NCI-H460 (cell line): ENCODE data around the gene LRRK1. TPM values are rescaled to one million over a fixed set of nuclear protein-coding genes. Genes with fewer than 3 reads are reported as not detected.

Experiments
- DNase-seq: peaks from one replicate; pipeline ENCODE4 v3.0.0-alpha.2; 2016; ENCODE audit warnings: low read depth; ENCODE audit errors: extremely low read depth
- total RNA-seq: library from RNA; depleted of rRNA; stranded (reverse); fragments of >200 nt; shearing (Covaris generic); gene quantifications from 2 replicates; pipeline ENCODE4 v1.2.3, GENCODE V29; 2014

Gene LRRK1
- total RNA-seq, 1 experiment from 2014 or later = 1.3 TPM

DNA sequence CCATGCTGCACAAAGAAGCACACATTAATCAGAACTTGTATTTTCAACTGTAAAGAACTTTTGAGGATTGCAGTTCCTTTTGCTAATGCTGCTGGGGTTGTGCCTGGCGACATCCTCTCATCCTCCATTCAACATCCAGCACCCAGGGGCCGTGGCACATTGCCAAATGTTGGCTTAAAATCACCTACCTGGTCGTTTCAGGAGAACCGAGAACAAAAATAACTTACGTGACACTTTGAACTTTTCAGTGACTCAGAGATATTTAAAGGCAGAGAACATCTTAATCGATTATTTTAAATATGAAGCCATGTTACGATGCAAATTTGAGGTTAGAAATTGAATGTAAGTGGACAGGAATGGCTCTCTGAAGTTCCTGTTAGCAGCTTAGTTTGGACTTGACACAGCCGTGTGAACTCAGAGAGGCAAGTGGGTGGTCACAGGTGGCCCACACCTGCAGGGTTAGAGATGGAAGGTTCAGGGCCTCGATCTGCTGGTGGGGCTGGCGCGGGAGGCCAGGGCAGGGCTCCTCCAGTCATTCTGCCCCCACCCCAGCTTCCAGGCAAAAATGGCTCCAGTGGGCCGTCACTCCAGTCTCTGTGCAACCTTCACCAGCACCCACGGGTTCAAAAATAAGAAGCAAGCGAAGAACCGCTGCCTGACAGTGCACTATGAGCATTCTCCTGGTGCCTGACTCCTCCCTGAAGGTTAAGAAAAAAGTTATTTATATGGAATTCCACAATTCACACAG is 12.2 kb downstream of the LRRK1 start:
- no peak for DNase-seq

DNA sequence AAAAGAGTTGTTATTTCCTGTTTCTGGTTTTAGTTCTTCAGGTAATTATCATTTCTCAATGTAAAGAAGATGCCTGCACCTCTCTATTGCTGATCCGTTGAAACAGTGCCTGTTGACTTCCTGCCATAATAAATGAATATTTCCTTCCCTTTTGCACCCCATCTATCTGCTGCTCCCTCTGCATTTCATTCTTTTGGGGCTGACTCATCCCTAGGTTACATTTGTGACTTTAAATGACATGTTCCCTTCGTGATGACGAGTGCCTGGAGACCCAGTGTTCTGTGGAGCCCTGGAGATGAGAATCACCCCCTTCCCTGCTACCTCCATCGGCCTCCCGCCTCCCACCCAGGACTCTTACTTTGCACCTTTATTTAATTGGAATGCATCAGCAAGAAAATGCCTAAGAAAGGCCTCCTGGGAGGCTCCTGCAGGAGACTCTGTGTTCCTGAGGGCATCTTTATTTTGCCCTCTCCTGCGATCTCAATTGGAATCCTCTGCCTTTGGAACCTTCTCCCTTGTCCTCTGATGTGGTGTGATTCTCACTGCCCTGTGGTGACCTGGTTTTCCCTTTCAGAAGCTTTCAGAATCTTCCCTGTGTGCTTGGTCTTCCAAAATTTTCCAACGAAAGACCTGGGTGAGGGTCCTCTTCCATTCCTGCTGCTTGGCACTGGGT is 13.7 kb downstream of the LRRK1 start:
- DNase-seq = no peak

DNA sequence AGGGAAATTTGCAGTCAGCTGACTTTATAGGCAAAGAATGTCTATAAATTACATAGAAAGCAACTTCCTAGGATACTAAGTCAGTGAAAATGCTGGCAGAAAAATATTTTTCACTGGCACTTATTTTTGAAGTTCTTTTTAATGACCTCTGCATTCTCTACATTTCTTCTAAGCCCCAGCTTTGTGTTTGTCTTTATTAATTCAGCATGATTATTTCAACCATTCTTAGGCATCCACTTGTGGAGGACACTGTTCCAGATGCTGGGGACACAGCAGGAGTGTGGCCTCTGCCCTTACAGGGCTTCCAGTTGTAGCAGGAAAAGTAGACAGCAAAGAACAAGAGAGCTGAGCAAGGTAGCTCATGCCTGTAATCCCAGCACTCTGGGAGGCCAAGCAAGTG is 15.0 kb downstream of the LRRK1 start:
- no peak for DNase-seq

DNA sequence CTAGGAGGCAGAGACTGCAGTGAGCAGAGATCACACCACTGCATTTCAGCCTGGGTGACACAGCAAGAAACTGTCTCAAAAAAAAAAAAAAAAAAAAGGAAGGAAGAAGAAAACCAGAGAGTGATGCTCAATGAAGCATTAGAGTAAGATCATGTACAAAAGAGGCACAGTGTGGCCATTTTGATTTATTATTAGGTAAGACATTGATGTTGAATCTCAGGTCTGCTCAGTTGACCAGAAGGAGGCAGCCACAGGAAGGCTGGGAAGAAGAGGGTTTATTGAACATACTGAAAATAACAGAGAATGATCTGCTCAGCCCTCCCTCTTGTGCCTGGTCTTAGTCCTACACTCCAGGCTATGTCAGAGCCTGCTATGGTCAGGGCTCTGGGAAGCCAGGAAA is 15.6 kb downstream of the LRRK1 start:
- DNase-seq = no peak

DNA sequence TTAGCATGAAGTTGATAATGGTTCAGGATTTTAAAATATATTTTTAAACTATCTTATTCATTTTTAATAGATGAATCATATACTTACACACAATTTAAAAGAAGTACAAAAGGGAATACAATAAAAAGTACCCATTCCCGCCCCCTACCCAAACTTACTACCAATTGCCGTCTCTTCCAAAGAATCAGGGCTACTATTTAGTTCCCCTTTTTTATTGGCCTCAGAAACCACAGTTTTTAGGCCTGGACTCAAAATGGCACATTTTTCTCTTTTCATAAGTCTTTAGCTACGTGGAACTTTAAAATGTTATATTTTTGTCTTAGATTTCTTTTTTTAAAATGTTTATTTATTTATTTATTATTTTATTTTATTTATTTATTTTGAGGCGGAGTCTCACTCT is 18.0 kb downstream of the LRRK1 start:
- DNase-seq = no peak

DNA sequence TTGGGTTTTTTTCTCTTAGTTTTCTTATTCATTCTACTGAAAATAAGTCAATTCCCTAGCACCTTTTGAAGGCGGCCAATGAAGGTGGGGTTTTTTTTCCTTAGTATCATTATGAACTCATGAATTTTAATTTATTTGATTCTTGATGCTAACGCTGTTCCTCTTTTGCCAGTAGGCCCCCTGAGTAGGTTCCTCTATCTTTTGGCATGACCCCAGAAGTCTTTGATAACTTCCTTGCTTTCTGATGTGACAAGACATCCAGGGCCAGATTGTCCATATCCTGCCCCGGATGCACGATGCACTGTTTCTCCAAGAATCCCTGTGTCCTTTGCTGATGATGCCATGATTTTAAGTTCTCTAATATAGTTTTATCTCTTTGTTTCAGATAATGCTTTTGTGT is 20.6 kb downstream of the LRRK1 start:
- no peak for DNase-seq

DNA sequence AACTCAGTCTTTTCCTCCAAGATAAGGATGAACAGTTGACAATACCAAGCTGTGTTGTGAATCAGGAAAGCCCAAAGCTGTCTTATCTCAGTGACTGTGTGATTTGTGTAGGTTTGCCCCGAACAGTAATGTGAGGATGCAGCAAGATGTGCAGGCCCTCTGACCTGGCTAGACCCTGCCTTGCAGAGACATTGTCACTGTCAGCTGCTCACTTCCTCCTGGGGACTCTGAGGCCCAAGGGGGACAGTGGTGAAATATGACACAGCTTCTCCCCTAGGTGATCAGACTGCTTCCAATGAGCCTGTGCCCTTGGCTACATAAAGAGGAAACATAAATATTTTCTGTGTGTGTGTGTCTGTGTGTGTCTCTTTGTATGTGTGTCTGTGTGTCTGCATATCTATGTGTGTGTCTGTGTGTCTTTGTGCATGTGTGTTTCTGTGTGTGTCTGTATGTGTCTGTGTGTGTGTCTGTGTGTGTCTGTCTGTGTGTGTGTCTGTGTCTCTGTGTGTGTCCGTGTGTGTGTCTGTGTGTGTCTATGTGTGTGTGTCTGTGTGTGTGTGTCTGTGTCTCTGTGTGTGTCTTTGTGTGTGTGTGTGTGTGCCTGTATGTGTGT is 21.7 kb downstream of the LRRK1 start:
- no peak for DNase-seq

DNA sequence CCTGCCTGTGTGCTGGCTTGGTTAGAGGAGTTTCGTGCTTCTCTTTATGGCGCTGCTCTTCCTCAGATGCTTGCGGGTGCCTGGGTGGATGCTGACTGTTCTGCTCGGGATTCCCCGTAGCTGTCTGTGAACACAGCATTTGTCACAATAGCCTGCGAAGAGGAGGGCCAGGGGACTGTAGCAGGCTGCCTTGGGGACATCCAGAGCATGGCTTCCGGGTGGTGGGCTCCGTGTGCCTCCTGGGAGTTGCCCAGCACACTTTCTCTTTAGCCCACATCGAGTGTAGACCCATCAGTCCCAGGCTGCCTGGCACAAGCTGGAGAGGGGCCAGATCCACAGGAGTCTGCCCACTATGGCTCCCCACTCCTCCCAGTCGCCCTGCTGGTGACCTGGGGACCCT is 22.4 kb downstream of the LRRK1 start:
- DNase-seq = no peak

DNA sequence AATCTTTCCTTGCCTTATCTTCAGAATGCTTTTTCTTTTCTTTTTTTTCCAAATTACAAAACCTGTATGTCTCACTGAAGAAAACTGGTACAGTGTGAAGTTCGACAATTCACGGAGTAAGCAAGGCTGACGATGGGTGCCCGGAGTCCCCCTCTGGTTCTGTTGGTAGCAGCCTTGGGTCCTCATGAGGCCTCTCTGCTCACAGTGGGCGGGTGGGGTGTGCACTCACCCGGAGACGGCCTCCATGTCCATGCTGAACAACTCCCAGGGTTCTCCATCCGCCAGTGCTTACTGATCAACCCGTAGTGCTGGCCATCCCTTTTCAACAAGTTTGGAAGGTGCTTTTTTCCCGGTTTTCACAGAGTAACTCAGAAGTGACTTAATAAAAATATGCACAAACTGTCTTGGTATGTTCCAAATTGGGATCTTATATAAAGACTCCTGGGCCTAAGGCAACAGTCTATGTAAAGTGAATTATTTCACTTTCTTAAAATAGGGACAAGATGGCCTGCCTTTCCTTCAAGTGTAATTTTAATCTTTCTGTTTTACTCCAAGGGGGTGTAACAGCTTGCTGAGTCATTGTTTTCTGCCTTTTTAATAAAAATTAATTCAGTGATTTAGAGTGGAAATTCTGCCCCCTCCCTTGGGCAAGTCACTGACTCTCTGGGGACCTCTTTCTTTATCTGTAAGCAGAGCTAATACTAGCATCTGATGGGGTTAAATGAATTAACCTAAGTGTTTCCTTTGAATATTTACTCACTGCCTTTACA is 23.7 kb downstream of the LRRK1 start:
- DNase-seq = no peak

DNA sequence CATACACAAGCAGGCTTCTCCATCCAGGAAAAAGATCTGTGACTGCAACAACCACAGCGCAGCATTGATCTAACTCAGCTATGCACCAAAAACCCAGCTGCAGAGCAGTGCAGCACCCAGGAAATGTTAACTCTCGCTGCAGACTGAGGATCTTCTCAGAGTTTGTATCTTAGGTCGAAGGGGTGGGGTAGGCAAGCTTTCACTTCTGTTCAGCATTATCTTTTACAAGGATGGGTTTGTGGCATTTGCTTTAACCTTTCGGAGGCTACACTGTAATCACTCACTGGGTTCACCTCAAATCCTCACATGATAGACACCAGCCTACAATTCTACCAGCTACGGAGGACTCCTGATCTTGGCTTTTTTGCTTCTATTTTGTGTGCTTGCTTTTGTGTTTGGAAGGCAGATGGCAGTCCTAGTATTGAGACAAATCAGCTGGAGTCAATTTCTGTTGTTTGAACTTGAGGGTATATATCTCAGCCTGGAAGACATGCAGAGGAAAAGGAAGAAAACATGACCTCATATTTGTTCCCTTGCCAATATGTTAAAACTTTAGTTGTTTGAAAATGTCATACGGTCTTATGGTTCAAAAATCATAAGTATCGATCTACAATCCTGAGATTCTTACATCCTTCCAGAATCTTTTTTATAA is 25.2 kb downstream of the LRRK1 start:
- no peak for DNase-seq

DNA sequence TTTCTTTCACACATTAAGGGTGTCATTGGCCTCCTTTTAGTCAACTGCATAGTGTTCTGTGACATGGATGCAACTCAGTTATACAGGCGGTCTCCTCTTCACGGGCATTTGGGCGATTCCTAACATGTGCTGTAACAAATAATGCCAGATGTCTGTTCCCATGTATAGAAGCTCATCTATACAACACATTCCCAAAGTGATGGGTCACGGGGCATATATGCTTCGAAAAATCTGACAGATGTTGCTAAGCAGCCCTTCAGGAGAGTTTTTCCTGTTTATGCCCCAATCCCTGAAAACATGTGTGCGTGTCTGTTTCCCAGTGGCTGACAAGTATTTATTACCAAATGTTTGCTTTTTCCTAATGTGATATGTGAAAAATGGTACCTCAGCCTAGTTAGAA is 25.8 kb downstream of the LRRK1 start:
- DNase-seq = no peak

DNA sequence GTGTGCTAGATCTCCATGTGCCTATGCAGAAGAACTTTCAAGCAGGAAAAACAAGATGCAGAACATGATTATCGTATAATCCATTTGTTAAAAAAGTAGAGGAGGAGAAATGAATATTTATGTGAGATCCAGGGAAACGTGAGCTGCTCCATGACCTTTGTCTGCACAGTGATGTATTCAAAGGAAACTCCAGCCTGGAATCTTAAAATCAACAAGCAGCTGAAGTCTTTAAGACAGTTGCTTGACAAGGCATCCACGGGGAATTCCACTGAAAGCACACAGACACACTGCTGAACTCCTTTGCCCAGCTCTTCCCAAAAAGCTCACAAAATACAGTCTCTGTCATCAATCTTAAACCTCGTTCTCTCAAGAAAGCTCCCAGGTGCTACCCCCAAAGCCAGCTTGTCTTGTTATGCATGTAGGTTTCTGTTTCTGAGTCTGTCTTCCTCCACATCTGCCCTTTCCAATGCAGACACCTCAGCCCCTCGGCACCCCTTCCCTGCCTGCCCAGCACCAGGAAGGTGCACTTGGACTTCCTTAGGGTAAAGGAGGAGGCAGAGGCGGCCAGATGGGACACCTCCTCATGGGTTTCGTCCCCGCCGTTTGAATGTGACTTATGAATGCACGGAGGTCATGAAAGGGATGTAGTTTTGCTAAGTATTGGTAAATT is 28.7 kb downstream of the LRRK1 start:
- DNase-seq = no peak

DNA sequence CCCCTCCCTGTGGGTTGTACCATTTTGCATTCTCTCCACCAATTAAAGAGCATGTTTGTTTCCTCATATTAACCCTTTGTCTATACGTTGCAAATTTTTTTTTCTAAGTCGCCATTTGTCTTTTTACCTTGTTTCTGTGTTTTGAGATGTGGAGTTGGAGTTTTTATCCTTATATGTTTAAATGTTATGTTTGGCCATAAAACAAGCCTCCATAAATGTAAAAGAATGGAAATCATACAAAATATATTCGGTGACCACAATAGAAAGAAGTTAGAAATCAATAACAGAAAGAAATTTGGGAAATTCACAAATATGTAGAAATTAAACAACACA is 29.2 kb downstream of the LRRK1 start:
- no peak for DNase-seq

DNA sequence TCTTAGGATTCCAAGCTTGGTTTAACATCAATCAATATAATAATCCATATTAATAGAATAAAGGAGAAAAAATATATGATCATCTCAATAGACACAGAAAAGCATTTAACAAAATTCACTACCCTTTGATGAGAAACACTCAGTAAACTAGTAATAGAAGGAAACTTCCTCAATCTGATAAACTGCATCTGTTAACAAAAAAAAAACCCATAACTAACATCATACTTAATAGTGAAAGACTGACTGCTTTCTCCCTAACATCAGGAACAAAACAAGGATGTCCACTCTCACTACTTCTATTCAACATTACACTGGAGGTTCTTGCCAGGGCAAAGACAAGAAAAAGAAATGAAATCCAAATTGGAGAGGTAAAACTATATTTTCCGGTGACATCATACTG is 30.5 kb downstream of the LRRK1 start:
- DNase-seq = no peak

DNA sequence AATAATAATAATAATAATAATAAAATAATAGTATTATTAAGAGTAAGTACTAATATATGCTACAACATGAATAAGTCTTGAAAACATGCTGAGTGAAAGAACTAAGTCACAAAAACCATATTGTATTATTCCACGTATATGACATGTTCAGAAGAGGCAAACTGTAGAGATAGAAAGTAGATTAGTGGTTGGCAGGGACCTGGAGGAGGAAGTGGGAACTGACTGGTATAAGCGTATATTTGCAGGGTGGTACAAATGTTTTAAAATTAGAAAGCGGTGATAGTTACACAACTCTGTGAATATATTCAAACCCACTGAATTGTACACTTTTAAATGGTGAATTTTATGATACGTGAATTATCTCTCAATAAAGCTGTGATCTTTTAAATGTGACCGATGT is 32.8 kb downstream of the LRRK1 start:
- DNase-seq = no peak

DNA sequence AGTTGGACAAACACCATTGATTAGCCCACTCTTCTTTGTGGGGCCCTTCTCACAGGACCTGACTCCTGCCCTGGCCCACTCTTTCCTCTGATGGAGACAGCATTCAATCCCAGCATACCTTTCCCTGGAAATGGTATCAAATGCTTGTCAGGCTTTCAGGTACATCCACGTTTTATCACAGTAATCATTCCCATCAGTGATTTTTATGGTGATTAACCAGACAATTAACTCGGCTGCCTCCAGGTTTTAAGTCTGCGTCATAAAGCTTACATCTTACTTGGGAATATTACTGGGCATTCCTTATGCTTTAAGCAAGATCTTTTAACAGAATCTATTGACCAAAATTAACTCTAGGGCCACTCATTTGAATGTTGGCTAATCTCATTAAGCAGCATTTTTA is 33.4 kb downstream of the LRRK1 start:
- no peak for DNase-seq

DNA sequence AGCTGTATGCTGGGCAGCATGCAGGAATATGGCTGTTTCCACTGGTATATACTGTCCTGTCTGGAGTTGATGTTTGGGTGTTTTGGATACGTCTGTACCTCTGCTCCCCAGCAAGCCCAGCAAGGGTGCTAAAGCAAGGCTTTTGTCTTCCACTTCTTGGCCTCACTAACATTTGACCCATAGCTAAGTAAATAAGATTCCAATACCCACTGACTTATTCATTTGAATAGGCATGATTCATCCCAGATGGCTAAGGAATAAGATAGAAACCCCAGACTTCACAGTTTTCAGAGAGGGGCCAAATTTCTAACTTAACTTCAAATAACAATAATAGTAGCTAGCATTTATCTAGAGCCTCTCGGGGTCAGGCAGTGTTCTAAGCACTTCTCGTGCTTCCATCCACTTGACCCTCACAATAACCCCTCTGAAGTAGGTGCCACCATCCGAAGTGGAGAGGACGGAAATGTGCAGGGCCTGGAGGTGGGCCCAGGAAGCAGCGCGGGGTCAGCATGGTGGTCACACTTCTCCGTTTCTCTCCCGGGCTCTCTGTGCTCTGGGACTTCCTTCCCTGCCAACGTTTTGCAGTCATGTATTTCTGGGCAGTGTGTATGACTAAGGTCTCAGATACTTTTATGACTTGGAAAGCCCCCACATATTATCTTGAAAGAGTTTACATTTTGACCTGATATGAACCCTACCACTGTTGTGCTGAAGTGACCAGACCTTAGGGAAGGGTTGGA is 39.3 kb downstream of the LRRK1 start:
- no peak for DNase-seq

DNA sequence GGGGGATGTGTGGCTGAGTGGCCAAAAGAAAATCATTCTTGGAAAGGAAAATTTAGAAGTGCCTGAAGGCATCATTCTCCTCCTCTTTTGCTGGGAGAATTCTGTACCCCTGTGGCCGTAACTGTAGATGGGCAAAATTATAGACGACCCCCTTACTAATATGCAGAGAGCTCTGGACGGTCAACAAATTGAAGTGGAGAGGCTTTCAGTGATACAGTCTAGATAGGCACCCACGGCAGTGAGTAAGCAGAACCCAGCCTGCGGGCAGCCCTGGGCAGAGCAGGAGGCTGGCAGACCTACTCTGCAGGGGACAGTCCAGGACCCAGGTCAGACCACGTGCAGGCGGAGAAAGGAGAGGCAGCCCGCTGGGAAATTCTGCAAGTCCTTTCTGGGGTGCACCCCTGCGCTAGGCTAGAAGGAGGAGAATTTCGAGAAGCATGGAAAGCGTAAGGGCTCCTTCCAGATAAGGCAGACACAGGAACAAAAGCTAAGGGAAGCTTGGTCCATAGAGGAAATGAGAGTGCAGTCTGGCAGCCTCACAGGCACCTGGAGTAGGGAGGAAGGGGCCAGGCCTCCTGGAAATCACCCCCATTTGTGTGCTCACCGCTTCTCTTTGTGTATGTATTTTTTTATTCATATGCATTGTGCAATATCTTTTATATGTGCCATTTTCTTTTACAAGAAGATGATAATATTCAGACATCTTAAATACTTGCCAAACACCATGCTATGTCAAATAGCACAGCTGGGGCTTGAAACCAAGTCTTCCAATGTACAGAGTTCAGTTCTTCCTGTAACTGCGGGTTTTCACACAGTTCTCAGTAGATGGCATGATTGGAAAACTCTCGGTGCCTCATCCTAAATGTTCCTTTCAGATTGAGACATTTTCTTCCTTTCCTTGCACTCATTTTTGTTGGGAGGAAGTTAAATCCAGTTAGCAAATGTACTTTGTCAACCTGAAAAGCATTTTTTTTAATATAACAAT is 40.2 kb downstream of the LRRK1 start:
- DNase-seq = no peak

DNA sequence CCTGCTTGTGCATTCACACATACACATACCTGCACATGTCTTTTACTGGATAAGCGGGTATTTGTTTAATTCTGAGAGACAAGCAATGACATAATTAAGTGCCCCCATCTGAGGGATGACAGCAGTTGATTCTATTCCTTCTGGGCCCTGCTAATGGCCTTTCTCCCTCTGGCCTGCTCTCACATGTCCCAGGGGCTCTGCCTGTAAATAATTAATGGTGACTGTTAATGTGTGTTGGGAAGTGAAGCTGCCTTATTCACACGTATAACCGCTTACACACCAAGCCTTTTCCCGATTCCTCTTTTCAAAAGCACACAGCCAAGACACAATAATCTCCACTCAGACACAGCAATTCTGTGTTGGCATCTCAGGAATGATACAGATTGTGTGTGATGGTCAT is 47.8 kb downstream of the LRRK1 start:
- no peak for DNase-seq
